PFSK-1 (cell line): Measurements from ENCODE around the gene ZDHHC14.

ENCODE experiments used
- POLR2AphosphoS5 ChIP-seq: IDR thresholded peaks from 2 replicates; pipeline ENCODE4 v1.6.1; 2012; ENCODE audit warnings: low read depth, mild to moderate bottlenecking, control low read depth, low read length, moderate library complexity
- SIN3A ChIP-seq: IDR thresholded peaks from 2 replicates; pipeline ENCODE4 v1.6.1; 2012; ENCODE audit warnings: mild to moderate bottlenecking, low read length, moderate library complexity, borderline replicate concordance; ENCODE audit not compliant: insufficient read depth
- TAF1 ChIP-seq: IDR thresholded peaks from 2 replicates; pipeline ENCODE4 v1.6.1; 2012; ENCODE audit warnings: low read length, control low read depth, borderline replicate concordance; ENCODE audit not compliant: insufficient read depth
- TF ChIP-seq, protein P1 (sequence below), 2 experiments: IDR thresholded peaks; 2 replicates each; pipeline versions ENCODE4 v1.6.1 to v1.8.0; 2011 to 2012; ENCODE audit warnings: low read depth in 2 of 2, low read length in 2 of 2, control low read depth in 1 of 2, inconsistent platforms in 1 of 2, mild to moderate bottlenecking in 1 of 2, moderate library complexity in 1 of 2; ENCODE audit not compliant: insufficient read depth in 1 of 2

- TF ChIP-seq, protein P1, sequence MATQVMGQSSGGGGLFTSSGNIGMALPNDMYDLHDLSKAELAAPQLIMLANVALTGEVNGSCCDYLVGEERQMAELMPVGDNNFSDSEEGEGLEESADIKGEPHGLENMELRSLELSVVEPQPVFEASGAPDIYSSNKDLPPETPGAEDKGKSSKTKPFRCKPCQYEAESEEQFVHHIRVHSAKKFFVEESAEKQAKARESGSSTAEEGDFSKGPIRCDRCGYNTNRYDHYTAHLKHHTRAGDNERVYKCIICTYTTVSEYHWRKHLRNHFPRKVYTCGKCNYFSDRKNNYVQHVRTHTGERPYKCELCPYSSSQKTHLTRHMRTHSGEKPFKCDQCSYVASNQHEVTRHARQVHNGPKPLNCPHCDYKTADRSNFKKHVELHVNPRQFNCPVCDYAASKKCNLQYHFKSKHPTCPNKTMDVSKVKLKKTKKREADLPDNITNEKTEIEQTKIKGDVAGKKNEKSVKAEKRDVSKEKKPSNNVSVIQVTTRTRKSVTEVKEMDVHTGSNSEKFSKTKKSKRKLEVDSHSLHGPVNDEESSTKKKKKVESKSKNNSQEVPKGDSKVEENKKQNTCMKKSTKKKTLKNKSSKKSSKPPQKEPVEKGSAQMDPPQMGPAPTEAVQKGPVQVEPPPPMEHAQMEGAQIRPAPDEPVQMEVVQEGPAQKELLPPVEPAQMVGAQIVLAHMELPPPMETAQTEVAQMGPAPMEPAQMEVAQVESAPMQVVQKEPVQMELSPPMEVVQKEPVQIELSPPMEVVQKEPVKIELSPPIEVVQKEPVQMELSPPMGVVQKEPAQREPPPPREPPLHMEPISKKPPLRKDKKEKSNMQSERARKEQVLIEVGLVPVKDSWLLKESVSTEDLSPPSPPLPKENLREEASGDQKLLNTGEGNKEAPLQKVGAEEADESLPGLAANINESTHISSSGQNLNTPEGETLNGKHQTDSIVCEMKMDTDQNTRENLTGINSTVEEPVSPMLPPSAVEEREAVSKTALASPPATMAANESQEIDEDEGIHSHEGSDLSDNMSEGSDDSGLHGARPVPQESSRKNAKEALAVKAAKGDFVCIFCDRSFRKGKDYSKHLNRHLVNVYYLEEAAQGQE (IDR thresholded peaks at IDR 0.05; ENCODE audit: insufficient read depth in 1 of 2, low read depth in 2 of 2, low read length in 2 of 2), result no peak
- TF ChIP-seq POLR2AphosphoS5 (no peak), SIN3A (no peak), TAF1 (no peak)
Measured at GRCh38 chr6:157559201-157559756, 178.3 kb downstream of the ZDHHC14 start.
